Measurements from ENCODE around the gene COPS7A. TPM values are rescaled to one million over a fixed set of nuclear protein-coding genes. Genes with fewer than 3 reads are reported as not detected.

COPS7A gene
- total RNA-seq, 1 donor, result 79.9 TPM

DNA sequence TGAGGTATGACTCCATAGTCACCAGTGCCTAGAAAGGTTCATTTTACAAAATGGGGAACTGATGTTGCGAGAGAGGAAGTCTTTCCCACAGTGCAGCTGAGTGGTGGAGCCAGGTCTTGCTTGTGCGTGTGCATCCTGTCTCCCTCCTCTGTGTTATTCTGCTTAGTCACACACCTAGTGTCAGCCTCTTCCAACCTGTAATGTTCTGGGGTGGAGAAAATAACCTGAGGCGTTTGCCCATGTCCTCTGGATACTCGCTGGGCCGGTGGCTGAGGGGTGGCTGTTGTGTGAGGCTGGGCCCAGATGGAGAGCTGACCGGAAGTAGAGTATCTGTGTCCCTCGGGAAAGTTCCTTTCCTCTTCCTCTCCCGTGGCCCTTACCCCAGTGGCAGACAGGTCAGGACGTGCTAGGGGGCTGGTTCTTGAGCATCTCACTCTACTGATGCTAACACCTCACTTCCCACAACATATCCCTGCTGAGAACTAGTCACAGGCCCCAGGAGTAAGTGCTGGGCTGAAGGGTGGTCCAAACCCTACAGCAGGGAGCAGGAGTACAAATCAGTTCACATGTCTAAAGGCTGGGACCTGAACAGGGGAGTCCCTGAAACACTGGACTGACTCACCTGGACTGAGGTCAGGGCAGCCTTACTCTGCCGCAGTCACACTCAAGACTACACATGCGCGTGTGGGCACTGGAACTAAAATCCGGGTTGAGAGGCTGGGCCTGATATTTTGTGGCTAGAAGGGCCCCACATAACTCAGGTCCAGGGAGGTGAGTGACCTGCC, 22.1 kb downstream of the COPS7A start:
- TF ChIP-seq CTCF (IDR thresholded peaks at IDR 0.05; ENCODE audit: insufficient read depth, low read depth, low read length), result no peak
- DNase-seq (ENCODE audit: low read depth), result no peak
- H3K4me3 ChIP-seq (ENCODE audit: low read depth, low read length), result no peak overlapping the region

DNA sequence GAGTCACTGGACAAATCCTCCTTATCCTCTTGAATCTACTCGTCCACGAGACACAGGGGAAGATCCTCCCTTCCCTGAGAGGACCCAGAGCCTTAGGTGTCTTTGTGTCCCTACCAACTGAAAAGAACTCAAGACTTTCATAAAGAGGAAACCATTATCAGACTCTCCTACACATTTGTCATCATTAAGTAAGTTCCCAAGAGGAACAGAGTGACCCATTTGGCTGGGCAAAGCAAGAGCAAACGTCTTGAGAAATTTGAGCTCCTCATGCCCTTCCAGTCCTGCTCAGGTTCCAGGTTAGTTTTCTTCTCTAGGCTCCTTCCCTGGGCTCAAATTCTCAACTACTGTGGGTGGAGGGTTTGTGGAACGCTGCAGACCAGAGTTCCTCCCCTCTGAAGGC, 23.4 kb downstream of the COPS7A start:
- no peak for TF ChIP-seq CTCF (IDR thresholded peaks at IDR 0.05; ENCODE audit: insufficient read depth, low read depth, low read length)
- no peak overlapping the region for H3K4me3 ChIP-seq (ENCODE audit: low read depth, low read length)
- no peak for DNase-seq (ENCODE audit: low read depth)

DNA sequence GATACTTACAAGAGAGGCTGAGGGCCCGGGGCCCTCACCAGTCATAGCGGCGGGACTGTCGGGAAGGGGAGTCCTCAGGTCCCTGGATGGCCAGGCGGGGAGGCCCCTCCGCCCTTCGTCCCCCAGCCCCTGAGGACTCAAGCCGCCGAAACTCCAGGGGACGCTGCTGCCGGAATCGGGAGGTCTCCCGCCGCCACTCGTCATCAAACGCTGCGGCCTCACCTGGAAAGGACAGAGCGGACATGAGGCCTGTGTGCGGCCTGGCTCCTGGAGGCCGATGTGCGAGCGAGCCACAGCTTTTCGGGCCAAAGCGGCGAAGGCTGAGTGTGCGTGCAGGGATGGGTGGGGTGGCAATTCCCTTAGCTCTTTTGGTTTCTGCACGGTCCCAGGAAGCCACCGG, 24.9 kb downstream of the COPS7A start:
- no peak for TF ChIP-seq CTCF (IDR thresholded peaks at IDR 0.05; ENCODE audit: insufficient read depth, low read depth, low read length)
- DNase-seq (ENCODE audit: low read depth), result no peak
- no peak overlapping the region for H3K4me3 ChIP-seq (ENCODE audit: low read depth, low read length)

- DNase-seq (ENCODE audit: low read depth), result no peak
- H3K4me3 ChIP-seq (ENCODE audit: low read depth, low read length), result no peak overlapping the region
- no peak for TF ChIP-seq CTCF (IDR thresholded peaks at IDR 0.05; ENCODE audit: insufficient read depth, low read depth, low read length)
Observed at GRCh38 chr12:6750506-6750905, 26.7 kb downstream of the COPS7A start.

GRCh38 chr12:6751767-6752166, 27.9 kb downstream of the COPS7A start:
- no peak for TF ChIP-seq CTCF (IDR thresholded peaks at IDR 0.05; ENCODE audit: insufficient read depth, low read depth, low read length)
- H3K4me3 ChIP-seq (ENCODE audit: low read depth, low read length), result peak overlapping the region; percentile 94
- no peak for DNase-seq (ENCODE audit: low read depth)

DNA sequence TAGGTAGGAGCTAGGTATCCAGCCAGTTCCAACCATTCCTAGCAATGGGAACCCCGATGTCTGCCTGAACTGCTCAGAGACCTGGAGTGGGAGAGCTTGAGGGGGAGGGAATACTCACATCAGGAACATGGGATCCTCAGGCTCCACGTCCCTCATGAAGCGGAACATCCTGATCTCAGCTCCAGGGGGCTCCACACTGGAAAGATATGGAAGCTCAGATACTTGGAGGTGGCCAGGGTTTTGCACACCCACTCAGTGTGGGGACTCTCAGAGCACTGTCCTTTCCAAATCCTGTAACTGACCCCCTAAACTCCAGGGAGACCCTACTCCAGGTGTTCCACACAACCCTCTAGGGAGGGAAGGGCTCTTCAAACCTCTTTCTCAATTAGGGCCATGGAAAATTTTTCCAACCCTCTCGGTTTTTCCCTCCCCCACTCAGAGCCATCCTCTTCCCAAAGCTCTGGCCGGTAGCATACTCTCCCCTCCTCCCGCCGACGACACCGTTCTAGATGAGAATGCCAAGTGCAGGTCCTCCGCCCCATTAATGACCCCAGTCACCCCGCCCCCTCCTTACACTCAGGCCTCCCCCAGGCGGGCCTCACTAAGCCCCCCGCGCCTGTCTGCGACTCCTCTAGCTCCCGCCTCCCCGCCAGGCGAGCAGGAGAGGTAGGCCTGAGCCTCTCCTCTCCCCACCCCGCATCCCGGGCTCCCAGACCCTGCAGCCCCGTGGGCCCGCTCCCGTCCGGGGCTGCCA, 28.5 kb downstream of the COPS7A start:
- peak overlapping the region; percentile 94 for H3K4me3 ChIP-seq (ENCODE audit: low read depth, low read length)
- peak; percentile 67 for DNase-seq (ENCODE audit: low read depth)
- TF ChIP-seq CTCF (IDR thresholded peaks at IDR 0.05; ENCODE audit: insufficient read depth, low read depth, low read length), result peak; percentile 61
